Thyroid gland (tissue), 4 donors: ENCODE measurements around the gene MKRN2OS.

Experiments used
- CTCF ChIP-seq, 6 experiments: fragments of 200-600 bp in 3 of 6; fragments of 450-650 bp in 3 of 6; sonication (generic) in 3 of 6; IDR thresholded peaks; one replicate each; pipeline ENCODE4 v1.5.1; 2016 to 2019; ENCODE audit warnings: antibody characterized with exemption in 6 of 6, mild to moderate bottlenecking in 2 of 6, inconsistent platforms in 1 of 6, moderate library complexity in 1 of 6
- POLR2A ChIP-seq, 2 donors: fragments of 450-650 bp; IDR thresholded peaks; one replicate each; pipeline ENCODE4 v1.6.1; 2017; ENCODE audit warnings: antibody characterized with exemption in 2 of 2, mild to moderate bottlenecking in 2 of 2, moderate library complexity in 1 of 2

GRCh38 chr3:12490547-12490946 lies 54.8 kb downstream of the MKRN2OS start:
- TF ChIP-seq POLR2A (IDR thresholded peaks at IDR 0.05) (no peak), CTCF (IDR thresholded peaks at IDR 0.05) (no peak)
